8988T (cell line): ENCODE measurements around the gene GID4.

ENCODE experiments used
- DNase-seq: peaks from one replicate; pipeline ENCODE4 v3.0.0; 2011

The GID4 gene

GRCh38 chr17:18105595-18105994, 66.4 kb downstream of the GID4 start:
- no peak for DNase-seq

DNA sequence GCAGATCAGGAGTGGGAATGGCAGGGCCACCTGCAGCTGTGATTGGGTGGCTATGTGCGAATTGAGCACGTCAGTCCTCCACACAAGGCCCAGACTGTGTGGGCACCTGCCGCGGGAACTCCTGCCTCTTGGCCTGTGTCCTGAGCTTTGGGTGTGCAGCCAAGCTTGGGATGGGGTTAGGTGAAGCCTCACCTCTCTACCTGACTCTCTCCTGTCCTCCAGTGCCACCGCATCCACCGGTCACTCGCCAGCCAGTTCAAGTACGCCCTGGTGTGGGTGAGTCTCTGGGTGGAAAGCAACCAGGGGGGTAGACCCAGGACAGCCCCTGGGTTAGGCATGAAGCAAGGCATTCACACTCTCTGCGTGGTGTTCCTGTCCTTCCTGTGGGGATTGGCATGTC, 67.0 kb downstream of the GID4 start:
- DNase-seq, result no peak

- DNase-seq, result no peak
Measured at GRCh38 chr17:18107061-18107790, 68.0 kb downstream of the GID4 start.

- no peak for DNase-seq
Measured at GRCh38 chr17:18107971-18108370, 68.8 kb downstream of the GID4 start.

GRCh38 chr17:18108401-18109312, 69.4 kb downstream of the GID4 start, which contains the start of gene MYO15A:
Gene MYO15A (plus strand): TSS chr17:18108756. CDS start chr17:18118801, 10,045 bp downstream.
- no peak for DNase-seq

DNA sequence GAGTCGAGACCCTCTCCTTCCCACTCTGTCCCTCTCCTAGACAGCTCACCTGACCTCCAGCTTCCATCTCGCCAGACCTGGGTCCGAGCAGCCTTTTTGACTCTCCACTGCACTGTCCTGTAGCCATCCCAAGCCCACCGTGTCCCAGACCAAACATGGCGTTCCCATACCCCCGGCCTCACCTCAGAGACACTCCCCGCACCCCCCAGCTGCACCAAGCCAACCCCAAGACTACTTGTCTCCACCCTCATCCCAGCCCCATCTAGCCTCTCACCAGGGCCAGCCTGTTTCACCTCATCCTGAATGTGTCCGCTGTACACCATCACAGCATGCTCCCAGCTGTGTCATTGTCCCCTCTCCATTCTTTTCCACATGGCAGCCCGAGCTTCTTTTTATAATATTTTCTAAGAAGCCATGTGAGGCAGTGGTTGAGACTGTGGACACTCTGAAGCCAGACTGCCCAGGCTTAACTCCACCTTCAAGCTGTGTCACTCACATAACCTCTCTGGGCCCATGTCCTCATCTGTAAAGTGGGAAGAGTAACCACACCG, 70.8 kb downstream of the GID4 start:
- no peak for DNase-seq

- no peak for DNase-seq
Measured at GRCh38 chr17:18110636-18111145, 71.5 kb downstream of the GID4 start.

DNA sequence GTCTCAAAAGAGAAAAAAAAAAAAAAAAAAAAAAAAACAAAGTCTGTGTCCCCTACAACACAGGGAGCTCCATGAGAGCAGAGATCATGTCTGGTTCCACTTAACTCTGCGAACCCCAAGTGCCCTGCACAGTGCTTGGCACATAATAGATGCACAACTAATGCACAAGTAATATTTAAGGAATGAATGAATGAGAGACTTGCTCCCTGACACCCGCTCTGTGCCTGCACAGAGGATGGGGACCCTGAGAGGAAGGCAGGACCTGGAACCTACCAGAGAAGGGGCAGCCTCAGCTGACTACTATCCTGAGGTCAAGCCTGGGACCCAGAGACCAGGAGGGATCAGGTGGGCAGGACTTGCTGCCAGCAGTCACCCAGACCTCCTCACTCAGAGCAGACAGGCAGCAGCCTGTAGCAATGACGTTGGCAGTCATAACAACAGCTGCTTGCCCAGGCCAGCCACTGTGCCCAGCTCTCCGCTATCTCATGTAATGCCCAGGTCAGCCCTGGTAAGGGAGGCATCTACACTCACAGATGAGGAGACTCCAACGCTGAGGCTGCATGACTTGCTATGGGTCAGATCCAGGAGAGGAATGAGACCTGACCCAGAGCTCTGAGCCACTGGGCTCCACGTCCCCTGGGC, 72.2 kb downstream of the GID4 start:
- DNase-seq, result no peak

DNA sequence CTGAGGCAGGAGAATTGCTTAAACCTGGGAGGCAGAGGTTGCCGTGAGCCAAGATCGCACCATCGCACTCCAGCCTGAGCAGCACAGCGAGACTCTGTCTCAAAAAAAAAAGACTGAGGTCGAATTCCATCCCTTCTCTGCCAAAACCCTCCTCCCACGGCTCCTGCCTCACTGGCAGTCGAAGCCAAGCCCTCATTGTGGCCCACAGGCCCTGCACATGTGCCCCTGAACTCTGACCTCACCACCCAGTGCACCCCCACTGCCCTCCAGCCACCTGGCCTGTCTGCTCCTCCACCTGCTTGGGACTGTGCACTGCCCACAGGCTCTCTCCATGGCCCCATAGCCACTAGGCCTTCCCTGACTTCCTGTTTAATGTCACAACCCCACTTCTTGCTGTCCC, 76.3 kb downstream of the GID4 start:
- no peak for DNase-seq

- no peak for DNase-seq
Measured at GRCh38 chr17:18116078-18116477, 76.9 kb downstream of the GID4 start.

- no peak for DNase-seq
Measured at GRCh38 chr17:18117533-18117932, 78.3 kb downstream of the GID4 start.
